GM12891 (cell line): ENCODE results near the gene SYCE1.

Source experiments
- DNase-seq: peaks from one replicate; pipeline ENCODE4 v3.0.0; 2011; ENCODE audit warnings: low spot score; ENCODE audit not compliant: insufficient read length
- FAIRE-seq: peaks from 2 replicates; lab custom pipeline; 2011; peaks lifted over from hg19 to GRCh38; lab: Jason Lieb, UNC
- PAX5 ChIP-seq: IDR thresholded peaks from 2 replicates; pipeline ENCODE4 v1.6.1; 2011; ENCODE audit warnings: low read length, moderate library complexity, mild to moderate bottlenecking; ENCODE audit not compliant: insufficient read depth, severe bottlenecking
- POLR2A ChIP-seq: IDR thresholded peaks from 2 replicates; pipeline ENCODE4 v1.6.1; 2011; ENCODE audit warnings: low read depth, low read length, control low read depth
- POLR2AphosphoS5 ChIP-seq: IDR thresholded peaks from 2 replicates; pipeline ENCODE4 v1.6.1; 2011; ENCODE audit warnings: low read depth, low read length, control low read depth
- POU2F2 ChIP-seq: IDR thresholded peaks from 2 replicates; pipeline ENCODE4 v1.6.1; 2011; ENCODE audit warnings: low read depth, mild to moderate bottlenecking, control low read depth, low read length, moderate library complexity
- SPI1 ChIP-seq: IDR thresholded peaks from 2 replicates; pipeline ENCODE4 v1.6.1; 2011; ENCODE audit warnings: low read depth, low read length, control low read depth
- TAF1 ChIP-seq: IDR thresholded peaks from 2 replicates; pipeline ENCODE4 v1.6.1; 2011; ENCODE audit warnings: low read depth, low read length, control low read depth

Gene SYCE1

DNA sequence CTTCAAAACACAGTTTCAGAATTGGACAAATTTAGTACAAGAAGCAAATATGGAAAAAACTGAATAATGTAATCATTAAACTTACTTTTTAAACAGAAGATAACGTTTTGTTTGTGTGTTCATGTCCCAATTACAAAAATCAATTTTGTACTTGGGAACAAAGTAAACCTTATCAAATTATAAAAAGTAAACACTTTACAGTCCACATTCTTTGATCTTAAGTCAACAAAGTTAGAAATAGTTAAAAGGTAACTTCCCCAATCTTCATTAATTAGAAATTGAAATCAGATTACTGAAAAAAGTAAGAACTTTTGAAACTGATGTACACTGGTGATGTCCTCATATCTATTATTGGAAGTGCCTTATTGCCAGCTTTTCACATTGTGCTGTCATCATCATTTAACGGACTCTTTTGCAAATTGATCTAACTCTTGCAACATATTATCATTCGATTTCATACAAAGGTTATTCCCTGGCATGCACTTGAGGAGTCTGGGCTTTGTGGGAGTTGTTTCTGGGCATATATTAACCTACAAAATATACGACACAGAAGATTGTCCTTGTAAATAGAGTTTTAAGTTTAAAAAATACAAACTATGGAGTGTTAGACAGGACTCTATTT, 53.4 kb downstream of the SYCE1 start:
- no peak for FAIRE-seq
- no peak for DNase-seq
- TF ChIP-seq PAX5, result no peak
- no peak for TF ChIP-seq POLR2AphosphoS5
- TF ChIP-seq POU2F2, result no peak

DNA sequence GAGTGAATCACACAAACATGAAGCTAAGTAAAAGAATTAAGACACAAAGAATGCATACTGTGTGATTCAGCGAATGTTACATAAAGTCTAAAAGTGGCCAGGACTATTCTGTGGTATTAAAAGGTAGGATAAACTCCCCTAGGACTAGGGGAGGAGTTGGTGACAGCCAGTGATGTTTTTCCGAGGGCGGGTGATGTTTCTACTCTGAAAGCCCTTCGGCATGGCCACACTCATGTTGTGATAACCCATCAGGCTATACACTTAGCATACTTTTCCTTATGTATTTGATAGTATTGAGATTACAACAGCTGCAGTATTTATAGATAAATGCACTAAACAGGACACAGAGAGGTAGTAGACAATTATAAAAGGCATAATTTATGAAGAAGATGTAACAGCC, 54.0 kb downstream of the SYCE1 start:
- DNase-seq (no peak), FAIRE-seq (no peak)
- TF ChIP-seq POLR2A (no peak), POU2F2 (no peak), SPI1 (no peak), PAX5 (no peak), TAF1 (no peak), POLR2AphosphoS5 (no peak)

DNA sequence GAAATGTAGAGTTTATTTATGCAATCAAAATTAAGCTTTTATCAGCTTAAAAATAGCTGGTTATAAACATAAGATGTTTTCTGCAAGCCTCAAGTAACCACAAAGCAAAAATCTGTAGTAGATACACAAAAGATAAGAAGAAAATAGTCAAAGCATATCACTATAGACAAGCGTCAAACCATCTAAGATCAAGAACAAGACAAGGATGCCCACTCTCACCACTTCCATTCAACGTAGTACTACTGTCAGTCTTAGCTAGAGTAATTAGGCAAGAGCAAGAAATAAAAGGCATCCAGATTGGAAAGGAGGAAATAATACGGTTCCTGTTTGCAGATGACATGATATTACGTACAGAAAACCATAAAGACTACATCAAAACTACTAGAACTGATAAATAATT, 55.7 kb downstream of the SYCE1 start:
- DNase-seq, result no peak
- TF ChIP-seq TAF1 (no peak), POLR2A (no peak), PAX5 (no peak), POU2F2 (no peak), SPI1 (no peak), POLR2AphosphoS5 (no peak)
- FAIRE-seq, result no peak
